Keratinocyte (primary cell): ENCODE data around the gene RABL6. TPM values are rescaled to one million over a fixed set of nuclear protein-coding genes. Genes with fewer than 3 reads are reported as not detected.

Experiments
- DNase-seq: peaks from one replicate; pipeline ENCODE4 v3.0.0-alpha.2; 2011; ENCODE audit warnings: low read depth, missing footprints, low spot score
- FAIRE-seq: peaks from 2 replicates; lab custom pipeline; 2011; peaks lifted over from hg19 to GRCh38; lab: Jason Lieb, UNC
- H2AFZ ChIP-seq: 2 replicates; pipeline ENCODE4 v1.6.0; 2012; ENCODE audit warnings: low read length, control low read depth, inconsistent platforms; ENCODE audit not compliant: control insufficient read depth
- H3K27ac ChIP-seq: 2 replicates; pipeline ENCODE4 v1.5.1; 2011; ENCODE audit warnings: low read length; ENCODE audit not compliant: control insufficient read depth, insufficient read depth
- H3K27me3 ChIP-seq: 3 replicates; pipeline ENCODE4 v1.6.0; 2011; ENCODE audit warnings: low read length; ENCODE audit not compliant: control insufficient read depth, insufficient read depth; ENCODE audit errors: extremely low read depth
- H3K36me3 ChIP-seq, 2 experiments: 2 replicates in 1 of 2; 3 replicates in 1 of 2; pipeline ENCODE4 v1.5.1; 2011; ENCODE audit warnings: low read length in 2 of 2, mild to moderate bottlenecking in 1 of 2; ENCODE audit not compliant: control insufficient read depth in 2 of 2, insufficient read depth in 2 of 2; ENCODE audit errors: extremely low read depth in 1 of 2
- H3K4me1 ChIP-seq: 3 replicates; pipeline ENCODE4 v1.5.1; 2011; ENCODE audit warnings: low read length; ENCODE audit not compliant: control insufficient read depth, insufficient read depth; ENCODE audit errors: extremely low read depth
- H3K4me2 ChIP-seq: 3 replicates; pipeline ENCODE4 v1.6.0; 2011; ENCODE audit warnings: low read depth, low read length; ENCODE audit not compliant: control insufficient read depth, insufficient read depth; ENCODE audit errors: extremely low read depth
- H3K4me3 ChIP-seq, 3 experiments: fragments of 200-600 bp in 1 of 3; sonication (generic) in 1 of 3; 2 replicates in 2 of 3; 3 replicates in 1 of 3; pipeline ENCODE4 v1.5.1; 2011 to 2016; ENCODE audit warnings: low read length in 3 of 3, mild to moderate bottlenecking in 3 of 3, control low read depth in 2 of 3, inconsistent platforms in 1 of 3, low read depth in 1 of 3, mixed read lengths in 1 of 3, mixed run types in 1 of 3, moderate library complexity in 1 of 3; ENCODE audit not compliant: control insufficient read depth in 2 of 3, insufficient read depth in 2 of 3; ENCODE audit errors: extremely low read depth in 1 of 3
- H3K79me2 ChIP-seq: 2 replicates; pipeline ENCODE4 v1.6.0; 2012; ENCODE audit warnings: low read length; ENCODE audit not compliant: control insufficient read depth, insufficient read depth
- H3K9ac ChIP-seq: 3 replicates; pipeline ENCODE4 v1.6.0; 2011; ENCODE audit warnings: low read length; ENCODE audit not compliant: control insufficient read depth, insufficient read depth; ENCODE audit errors: extremely low read depth
- H3K9me1 ChIP-seq: 3 replicates; pipeline ENCODE4 v1.6.0; 2011; ENCODE audit warnings: low read length; ENCODE audit not compliant: control insufficient read depth, insufficient read depth; ENCODE audit errors: extremely low read depth
- H3K9me3 ChIP-seq: 2 replicates; pipeline ENCODE4 v1.5.1; 2012; ENCODE audit warnings: low read depth, low read length; ENCODE audit not compliant: control insufficient read depth
- H4K20me1 ChIP-seq: 3 replicates; pipeline ENCODE4 v1.6.0; 2011; ENCODE audit warnings: low read length; ENCODE audit not compliant: control insufficient read depth, insufficient read depth; ENCODE audit errors: extremely low read depth
- CTCF ChIP-seq, 3 experiments: IDR thresholded peaks in 1 of 3; conservative IDR thresholded peaks in 1 of 3; optimal IDR thresholded peaks in 1 of 3; 2 replicates in 2 of 3; 3 replicates in 1 of 3; pipeline versions ENCODE3 to v1.5.1; 2011; ENCODE audit warnings: low read length in 3 of 3, mild to moderate bottlenecking in 3 of 3, moderate library complexity in 2 of 3, control low read depth in 1 of 3, inconsistent platforms in 1 of 3; ENCODE audit not compliant: insufficient read depth in 2 of 3; ENCODE audit errors: extremely low read depth in 1 of 3
- EZH2 ChIP-seq: IDR thresholded peaks from one replicate; pipeline ENCODE4 v1.6.1; 2012; ENCODE audit warnings: inconsistent platforms, mild to moderate bottlenecking, low read length, moderate library complexity
- dilution Hi-C: fragments of 300-500 bp; cut with MboI; formaldehyde crosslinking; loops from one replicate; pipeline ENCODE4 v1.7.0; 2020; ENCODE audit warnings: low sequenced_read_pairs; ENCODE audit not compliant: extremely low pct_ligation_motif_present
- polyA plus RNA-seq, 5 experiments: library from polyadenylated mRNA; depleted of rRNA in 3 of 5; stranded (reverse) in 3 of 5; stranded (forward) in 1 of 5; unstranded in 1 of 5; fragments of >200 nt; gene quantifications; 1 replicate in 1 of 5; 2 replicates in 3 of 5; 3 replicates in 1 of 5; pipeline versions ENCODE4 v1.2.1 to v1.2.3, GENCODE V29; 2011 to 2012; ENCODE audit warnings: missing spikeins in 2 of 5, low read depth in 1 of 5, low replicate concordance in 1 of 5

The RABL6 gene
- polyA plus RNA-seq, 1 donor (not counting 4 experiments of a cell fraction or from before 2014, with no cell fraction given), result 46.3 TPM

GRCh38 chr9:136779808-136780207 lies 27.9 kb upstream of the RABL6 start:
- no peaks in the 10 kb centered on the region for H3K36me3 ChIP-seq
- no peaks in the 10 kb centered on the region for H3K4me1 ChIP-seq
- H3K4me2 ChIP-seq, result no peak overlapping the region
- H2AFZ ChIP-seq, result no peak overlapping the region
- no peak overlapping the region for H3K27ac ChIP-seq
- dilution Hi-C loops, result no loop called here
- H3K9me3 ChIP-seq, result no peaks in the 10 kb centered on the region
- FAIRE-seq, result no peak
- no peak for DNase-seq
- no peaks in the 10 kb centered on the region for H4K20me1 ChIP-seq
- no peaks in the 10 kb centered on the region for H3K79me2 ChIP-seq
- peaks cover 25% of the 10 kb centered on the region for H3K27me3 ChIP-seq
- no peak overlapping the region for H3K4me3 ChIP-seq
- H3K9me1 ChIP-seq, result no peaks in the 10 kb centered on the region
- H3K9ac ChIP-seq, result no peak overlapping the region
- TF ChIP-seq EZH2, result no peak

- dilution Hi-C loops, result no loop called here
Observed at GRCh38 chr9:136782452-136782851, 25.3 kb upstream of the RABL6 start.

More at GRCh38 chr9:136782452-136782851, 25.3 kb upstream of the RABL6 start:
- Histone ChIP-seq H2AFZ (no peak overlapping the region), H3K36me3 (no peaks in the 10 kb centered on the region), H3K27me3 (peaks cover 19% of the 10 kb centered on the region), H3K4me3 (no peak overlapping the region), H4K20me1 (no peaks in the 10 kb centered on the region), H3K4me2 (no peak overlapping the region), H3K9me1 (no peaks in the 10 kb centered on the region), H3K9ac (no peak overlapping the region), H3K4me1 (no peaks in the 10 kb centered on the region), H3K27ac (no peak overlapping the region), H3K9me3 (no peaks in the 10 kb centered on the region), H3K79me2 (no peaks in the 10 kb centered on the region)
- TF ChIP-seq EZH2 (no peak), CTCF (optimal IDR thresholded peaks at IDR 0.05 in 1 of 3, IDR thresholded peaks at IDR 0.05 in 1 of 3, conservative IDR thresholded peaks at IDR 0.05 in 1 of 3; ENCODE audit: extremely low read depth in 1 of 3, insufficient read depth in 2 of 3, low read length in 3 of 3) (no peak)
- no peak for FAIRE-seq
- DNase-seq, result no peak
